ENCODE data around the gene TMEM132D. TPM values are rescaled to one million over a fixed set of nuclear protein-coding genes. Genes with fewer than 3 reads are reported as not detected.

Gene TMEM132D
- total RNA-seq, 3 donors from 2014 or later = 0.09 to 0.24 (median 0.12) TPM

- no peak for TF ChIP-seq CTCF (IDR thresholded peaks at IDR 0.05)
- no peak for ATAC-seq
Observed at GRCh38 chr12:129409281-129409680, 494.5 kb downstream of the TMEM132D start.

GRCh38 chr12:129404556-129404955, 499.3 kb downstream of the TMEM132D start:
- no peak for DNase-seq
- intact Hi-C loops (cut with DNase I, micrococcal nuclease) = no loop called here

More at GRCh38 chr12:129409281-129409680, 494.5 kb downstream of the TMEM132D start:
- DNase-seq = no peak
- Histone ChIP-seq H3K4me1 (ENCODE audit: low read depth) (no peaks in the 10 kb centered on the region), H3K36me3 (ENCODE audit: low read depth) (no peaks in the 10 kb centered on the region), H3K4me3 (no peak overlapping the region), H3K9me3 (no peaks in the 10 kb centered on the region)
- intact Hi-C loops (cut with DNase I, micrococcal nuclease) = no loop called here

GRCh38 chr12:129401572-129401971, 502.3 kb downstream of the TMEM132D start:
- ATAC-seq (peak; percentile 99), DNase-seq (peak in 1 of 3 donors; percentile 40)
- intact Hi-C loops (cut with DNase I, micrococcal nuclease) = no loop called here
- no peak overlapping the region for H3K4me3 ChIP-seq
- H3K9me3 ChIP-seq = no peaks in the 10 kb centered on the region
- no peaks in the 10 kb centered on the region for H3K36me3 ChIP-seq (ENCODE audit: low read depth)
- no peak for TF ChIP-seq CTCF (IDR thresholded peaks at IDR 0.05)
- no peaks in the 10 kb centered on the region for H3K4me1 ChIP-seq (ENCODE audit: low read depth)

More at GRCh38 chr12:129404556-129404955, 499.3 kb downstream of the TMEM132D start:
- no peak for TF ChIP-seq CTCF (IDR thresholded peaks at IDR 0.05)
- Histone ChIP-seq H3K36me3 (ENCODE audit: low read depth) (no peaks in the 10 kb centered on the region), H3K4me3 (no peak overlapping the region), H3K4me1 (ENCODE audit: low read depth) (no peaks in the 10 kb centered on the region), H3K9me3 (no peaks in the 10 kb centered on the region)
- no peak for ATAC-seq

GRCh38 chr12:129394177-129394825, 509.5 kb downstream of the TMEM132D start:
- Histone ChIP-seq H3K9me3 (no peaks in the 10 kb centered on the region), H3K36me3 (ENCODE audit: low read depth) (no peaks in the 10 kb centered on the region), H3K4me1 (ENCODE audit: low read depth) (no peaks in the 10 kb centered on the region), H3K4me3 (no peak overlapping the region)
- DNase-seq (no peak), ATAC-seq (no peak)
- intact Hi-C loops (cut with DNase I, micrococcal nuclease) = no loop called here
- TF ChIP-seq CTCF (IDR thresholded peaks at IDR 0.05) = no peak

GRCh38 chr12:129393357-129393937, 510.4 kb downstream of the TMEM132D start:
- Histone ChIP-seq H3K4me1 (ENCODE audit: low read depth) (no peaks in the 10 kb centered on the region), H3K4me3 (no peak overlapping the region), H3K9me3 (no peaks in the 10 kb centered on the region), H3K36me3 (ENCODE audit: low read depth) (no peaks in the 10 kb centered on the region)
- DNase-seq (no peak), ATAC-seq (no peak)
- no peak for TF ChIP-seq CTCF (IDR thresholded peaks at IDR 0.05)
- intact Hi-C loops (cut with DNase I, micrococcal nuclease) = no loop called here

Data from mucosa of descending colon (tissue), 3 donors.